ENCODE results near the gene IL20RB.

DNA sequence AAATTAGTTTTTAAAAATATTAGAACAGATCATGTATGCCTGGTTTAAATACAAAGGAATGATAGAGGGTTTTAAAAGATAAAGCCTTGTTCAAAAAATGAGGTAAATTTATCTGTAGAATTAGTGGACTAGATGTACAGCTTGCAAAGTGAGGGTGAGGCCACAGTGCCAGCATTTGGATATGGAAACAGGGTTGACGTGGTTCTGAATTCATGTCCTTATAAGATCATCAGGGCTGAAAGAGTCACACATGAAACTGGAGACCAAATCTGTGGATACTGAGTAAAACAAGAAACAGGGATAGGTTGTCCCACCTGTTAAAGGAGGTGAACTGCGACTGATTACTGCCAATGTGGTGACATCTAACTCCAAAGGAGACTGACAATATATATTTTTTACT, 49.5 kb upstream of the IL20RB start:
- TF ChIP-seq, protein P1, sequence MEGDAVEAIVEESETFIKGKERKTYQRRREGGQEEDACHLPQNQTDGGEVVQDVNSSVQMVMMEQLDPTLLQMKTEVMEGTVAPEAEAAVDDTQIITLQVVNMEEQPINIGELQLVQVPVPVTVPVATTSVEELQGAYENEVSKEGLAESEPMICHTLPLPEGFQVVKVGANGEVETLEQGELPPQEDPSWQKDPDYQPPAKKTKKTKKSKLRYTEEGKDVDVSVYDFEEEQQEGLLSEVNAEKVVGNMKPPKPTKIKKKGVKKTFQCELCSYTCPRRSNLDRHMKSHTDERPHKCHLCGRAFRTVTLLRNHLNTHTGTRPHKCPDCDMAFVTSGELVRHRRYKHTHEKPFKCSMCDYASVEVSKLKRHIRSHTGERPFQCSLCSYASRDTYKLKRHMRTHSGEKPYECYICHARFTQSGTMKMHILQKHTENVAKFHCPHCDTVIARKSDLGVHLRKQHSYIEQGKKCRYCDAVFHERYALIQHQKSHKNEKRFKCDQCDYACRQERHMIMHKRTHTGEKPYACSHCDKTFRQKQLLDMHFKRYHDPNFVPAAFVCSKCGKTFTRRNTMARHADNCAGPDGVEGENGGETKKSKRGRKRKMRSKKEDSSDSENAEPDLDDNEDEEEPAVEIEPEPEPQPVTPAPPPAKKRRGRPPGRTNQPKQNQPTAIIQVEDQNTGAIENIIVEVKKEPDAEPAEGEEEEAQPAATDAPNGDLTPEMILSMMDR (IDR thresholded peaks at IDR 0.05) = no peak
- TF ChIP-seq POLR2A (IDR thresholded peaks at IDR 0.05) = no peak
